ENCODE measurements around the gene TMPRSS2.

TMPRSS2 gene

GRCh38 chr21:41509145-41509496, 1.2 kb upstream of the TMPRSS2 start:
- DNase-seq, result no peak

GRCh38 chr21:41508415-41509144, 622 bp upstream of the TMPRSS2 start:
- no peak for DNase-seq

GRCh38 chr21:41506611-41507520, 1.1 kb downstream of the TMPRSS2 start:
- no peak for DNase-seq

- no peak for DNase-seq
Measured at GRCh38 chr21:41506005-41506594, 1.9 kb downstream of the TMPRSS2 start.

- DNase-seq, result no peak
Measured at GRCh38 chr21:41504030-41504429, 3.9 kb downstream of the TMPRSS2 start.

GRCh38 chr21:41503331-41503730, 4.6 kb downstream of the TMPRSS2 start:
- DNase-seq, result no peak

- DNase-seq, result no peak
Measured at GRCh38 chr21:41501919-41502318, 6.0 kb downstream of the TMPRSS2 start.

- no peak for DNase-seq
Measured at GRCh38 chr21:41500931-41501381, 7.0 kb downstream of the TMPRSS2 start.

GRCh38 chr21:41500363-41500762, 7.6 kb downstream of the TMPRSS2 start:
- DNase-seq, result no peak

- DNase-seq, result no peak
Measured at GRCh38 chr21:41499920-41500319, 8.0 kb downstream of the TMPRSS2 start.

- DNase-seq, result no peak
Measured at GRCh38 chr21:41497788-41498187, 10.2 kb downstream of the TMPRSS2 start.

- DNase-seq, result no peak
Measured at GRCh38 chr21:41497008-41497407, 10.9 kb downstream of the TMPRSS2 start.

GRCh38 chr21:41494242-41494641, 13.7 kb downstream of the TMPRSS2 start:
- DNase-seq, result no peak

- DNase-seq, result no peak
Measured at GRCh38 chr21:41491412-41491811, 16.5 kb downstream of the TMPRSS2 start.

- DNase-seq, result no peak
Measured at GRCh38 chr21:41490330-41490729, 17.6 kb downstream of the TMPRSS2 start.

GRCh38 chr21:41489329-41489728, 18.6 kb downstream of the TMPRSS2 start:
- DNase-seq, result no peak

GRCh38 chr21:41488080-41488479, 19.9 kb downstream of the TMPRSS2 start:
- no peak for DNase-seq

GRCh38 chr21:41487082-41487481, 20.9 kb downstream of the TMPRSS2 start:
- no peak for DNase-seq

GRCh38 chr21:41483973-41484372, 24.0 kb downstream of the TMPRSS2 start:
- DNase-seq, result no peak

GRCh38 chr21:41483415-41483814, 24.5 kb downstream of the TMPRSS2 start:
- DNase-seq, result no peak

- DNase-seq, result no peak
Measured at GRCh38 chr21:41482980-41483379, 25.0 kb downstream of the TMPRSS2 start.

- DNase-seq, result no peak
Measured at GRCh38 chr21:41482301-41482700, 25.7 kb downstream of the TMPRSS2 start.

GRCh38 chr21:41481191-41481590, 26.8 kb downstream of the TMPRSS2 start:
- DNase-seq, result no peak

All from NCI-H1417 treated with DMSO at 0.1 percent for 48 hours (cell line).